HEK293 (cell line): Measurements from ENCODE around the gene IRAK3.

Experiments used
- ZBTB8A ChIP-seq: fragments of 450-650 bp; formaldehyde crosslinking; IDR thresholded peaks from 2 replicates; pipeline ENCODE4 v1.5.1; 2016; ENCODE audit warnings: missing biosample characterization, missing genetic modification characterization
- ZNF585B ChIP-seq: fragments of 450-650 bp; formaldehyde crosslinking; IDR thresholded peaks from 2 replicates; pipeline ENCODE4 v1.5.1; 2016; ENCODE audit warnings: missing biosample characterization, missing genetic modification characterization
- TF ChIP-seq, protein P1 (sequence below): fragments of 450-650 bp; formaldehyde crosslinking; IDR thresholded peaks from 2 replicates; pipeline ENCODE4 v1.5.1; 2016; ENCODE audit warnings: missing biosample characterization, missing genetic modification characterization
- TF ChIP-seq, protein P2 (sequence below): fragments of 450-650 bp; formaldehyde crosslinking; IDR thresholded peaks from 2 replicates; pipeline ENCODE4 v1.5.1; 2017; ENCODE audit warnings: missing biosample characterization, missing genetic modification characterization

DNA sequence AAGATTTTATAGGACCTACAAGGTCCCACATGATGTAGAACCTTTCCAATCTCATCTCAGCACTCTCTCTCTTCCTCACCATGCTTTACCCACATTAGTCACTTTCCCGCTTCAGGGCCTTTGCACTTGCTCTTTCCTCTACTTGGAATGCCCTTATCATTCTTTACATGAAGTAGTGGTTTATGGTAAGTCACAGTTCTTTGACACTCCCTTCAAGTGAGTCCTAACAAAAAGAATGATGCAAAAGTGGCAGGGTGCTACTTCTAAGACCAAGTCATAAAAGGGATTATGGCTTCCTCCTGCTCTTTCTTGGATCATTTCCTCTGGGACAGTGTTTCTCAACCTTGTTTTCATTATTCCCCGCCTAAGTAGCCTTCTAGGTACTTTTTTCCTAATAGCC lies 32.4 kb upstream of the IRAK3 start:
- TF ChIP-seq ZBTB8A (tag by site-specific recombination) (no peak), ZNF585B (tag by site-specific recombination) (no peak)
- TF ChIP-seq, protein P1, sequence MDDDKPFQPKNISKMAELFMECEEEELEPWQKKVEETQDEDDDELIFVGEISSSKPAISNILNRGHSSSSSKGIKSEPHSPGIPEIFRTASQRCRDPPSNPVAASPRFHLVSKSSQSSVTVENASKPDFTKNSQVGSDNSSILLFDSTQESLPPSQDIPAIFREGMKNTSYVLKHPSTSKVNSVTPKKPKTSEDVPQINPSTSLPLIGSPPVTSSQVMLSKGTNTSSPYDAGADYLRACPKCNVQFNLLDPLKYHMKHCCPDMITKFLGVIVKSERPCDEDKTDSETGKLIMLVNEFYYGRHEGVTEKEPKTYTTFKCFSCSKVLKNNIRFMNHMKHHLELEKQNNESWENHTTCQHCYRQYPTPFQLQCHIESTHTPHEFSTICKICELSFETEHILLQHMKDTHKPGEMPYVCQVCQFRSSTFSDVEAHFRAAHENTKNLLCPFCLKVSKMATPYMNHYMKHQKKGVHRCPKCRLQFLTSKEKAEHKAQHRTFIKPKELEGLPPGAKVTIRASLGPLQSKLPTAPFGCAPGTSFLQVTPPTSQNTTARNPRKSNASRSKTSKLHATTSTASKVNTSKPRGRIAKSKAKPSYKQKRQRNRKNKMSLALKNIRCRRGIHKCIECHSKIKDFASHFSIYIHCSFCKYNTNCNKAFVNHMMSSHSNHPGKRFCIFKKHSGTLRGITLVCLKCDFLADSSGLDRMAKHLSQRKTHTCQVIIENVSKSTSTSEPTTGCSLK: no peak
- TF ChIP-seq, protein P2, sequence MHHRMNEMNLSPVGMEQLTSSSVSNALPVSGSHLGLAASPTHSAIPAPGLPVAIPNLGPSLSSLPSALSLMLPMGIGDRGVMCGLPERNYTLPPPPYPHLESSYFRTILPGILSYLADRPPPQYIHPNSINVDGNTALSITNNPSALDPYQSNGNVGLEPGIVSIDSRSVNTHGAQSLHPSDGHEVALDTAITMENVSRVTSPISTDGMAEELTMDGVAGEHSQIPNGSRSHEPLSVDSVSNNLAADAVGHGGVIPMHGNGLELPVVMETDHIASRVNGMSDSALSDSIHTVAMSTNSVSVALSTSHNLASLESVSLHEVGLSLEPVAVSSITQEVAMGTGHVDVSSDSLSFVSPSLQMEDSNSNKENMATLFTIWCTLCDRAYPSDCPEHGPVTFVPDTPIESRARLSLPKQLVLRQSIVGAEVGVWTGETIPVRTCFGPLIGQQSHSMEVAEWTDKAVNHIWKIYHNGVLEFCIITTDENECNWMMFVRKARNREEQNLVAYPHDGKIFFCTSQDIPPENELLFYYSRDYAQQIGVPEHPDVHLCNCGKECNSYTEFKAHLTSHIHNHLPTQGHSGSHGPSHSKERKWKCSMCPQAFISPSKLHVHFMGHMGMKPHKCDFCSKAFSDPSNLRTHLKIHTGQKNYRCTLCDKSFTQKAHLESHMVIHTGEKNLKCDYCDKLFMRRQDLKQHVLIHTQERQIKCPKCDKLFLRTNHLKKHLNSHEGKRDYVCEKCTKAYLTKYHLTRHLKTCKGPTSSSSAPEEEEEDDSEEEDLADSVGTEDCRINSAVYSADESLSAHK (tag by site-specific recombination): no peak
